Measurements from ENCODE around the gene EFCAB11.

Gene EFCAB11

GRCh38 chr14:89861630-89862029 is 92.9 kb downstream of the EFCAB11 start:
- no peak for DNase-seq

GRCh38 chr14:89858089-89858488 is 96.4 kb downstream of the EFCAB11 start:
- no peak for DNase-seq

GRCh38 chr14:89856871-89857345 is 97.6 kb downstream of the EFCAB11 start:
- DNase-seq, result no peak

GRCh38 chr14:89855961-89856656 is 98.4 kb downstream of the EFCAB11 start:
- no peak for DNase-seq

DNA sequence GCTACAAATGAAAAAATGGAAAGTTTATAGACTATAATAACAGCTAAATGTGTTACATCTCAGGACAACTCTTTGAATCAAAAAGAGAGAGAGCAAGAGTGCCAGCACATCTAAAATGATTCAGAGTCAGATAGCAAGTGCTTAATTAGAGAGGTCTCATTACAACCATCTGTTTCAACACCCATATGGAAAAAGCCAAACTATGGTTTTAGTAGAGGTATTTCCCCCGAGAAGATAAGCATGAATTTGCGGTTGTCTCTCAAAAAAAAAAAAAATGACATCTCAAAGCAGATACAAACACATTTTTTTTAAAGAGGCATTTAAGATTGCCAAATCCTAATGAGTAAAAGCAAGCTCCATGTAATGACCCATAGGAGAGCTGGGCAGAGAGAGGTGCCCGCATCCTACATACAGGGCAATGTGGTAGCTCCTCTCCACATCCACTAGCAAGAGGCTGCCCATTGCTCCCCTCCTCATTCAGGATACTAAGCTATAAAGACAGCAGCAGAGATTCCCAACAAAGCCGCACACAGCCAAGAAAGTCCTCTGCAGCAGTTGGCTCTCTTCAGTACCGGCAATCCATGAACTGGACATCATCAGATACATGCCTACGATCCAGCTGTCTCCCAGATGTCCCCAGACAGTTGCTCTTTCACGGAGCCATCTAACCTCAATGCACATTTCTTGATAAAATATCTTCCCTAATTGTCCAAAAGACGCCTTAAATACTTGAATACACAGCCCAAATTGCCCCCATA is 100.4 kb downstream of the EFCAB11 start:
- no peak for DNase-seq

GRCh38 chr14:89851106-89851505 is 103.4 kb downstream of the EFCAB11 start:
- DNase-seq, result no peak

- DNase-seq, result no peak
Observed at GRCh38 chr14:89849931-89850330, 104.6 kb downstream of the EFCAB11 start.

- DNase-seq, result no peak
Observed at GRCh38 chr14:89848165-89848564, 106.4 kb downstream of the EFCAB11 start.

- DNase-seq, result no peak
Observed at GRCh38 chr14:89845346-89845745, 109.2 kb downstream of the EFCAB11 start.

GRCh38 chr14:89844508-89844907 is 110.0 kb downstream of the EFCAB11 start:
- DNase-seq, result no peak

DNA sequence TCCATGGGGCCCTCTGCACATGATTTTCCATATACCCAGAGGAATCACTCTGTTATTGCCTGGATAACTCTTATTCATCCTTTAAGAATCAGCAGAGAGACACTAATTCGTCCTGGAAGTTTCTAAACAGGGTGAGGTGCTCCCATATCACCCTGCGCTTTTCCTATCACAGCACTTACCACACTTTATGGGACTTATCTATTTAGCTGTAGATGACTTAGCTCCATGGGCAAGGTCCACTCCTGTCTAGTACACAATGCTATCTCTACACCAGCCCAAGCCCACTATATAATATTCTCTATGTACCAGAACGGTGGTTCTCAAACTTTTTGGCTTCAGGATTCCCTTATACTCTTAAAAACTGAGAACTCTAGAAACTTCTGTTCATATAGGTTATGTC is 111.7 kb downstream of the EFCAB11 start:
- no peak for DNase-seq

- DNase-seq, result no peak
Observed at GRCh38 chr14:89841851-89842250, 112.7 kb downstream of the EFCAB11 start.

GRCh38 chr14:89836830-89837469 is 117.6 kb downstream of the EFCAB11 start:
- DNase-seq, result no peak

DNA sequence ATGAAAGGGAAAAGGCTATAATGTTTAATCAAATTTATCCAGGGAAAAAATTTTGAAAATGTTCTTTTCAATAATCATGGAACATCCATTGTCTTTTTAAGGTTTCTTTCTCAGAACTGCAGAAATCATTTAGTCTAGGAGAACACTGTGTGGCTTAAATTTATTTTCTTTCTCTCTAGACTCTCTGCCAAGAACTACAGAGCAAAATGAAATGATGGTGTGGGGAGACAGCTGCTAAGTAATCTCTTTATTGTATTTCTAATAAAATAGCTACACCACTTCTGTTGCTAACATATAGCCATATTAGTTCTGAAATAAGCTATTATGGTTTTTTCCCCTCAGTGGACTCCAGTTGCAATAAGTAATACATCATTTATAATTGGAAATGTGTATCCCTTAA is 120.9 kb downstream of the EFCAB11 start:
- no peak for DNase-seq

GRCh38 chr14:89833120-89833532 is 121.4 kb downstream of the EFCAB11 start:
- DNase-seq, result no peak

- no peak for DNase-seq
Observed at GRCh38 chr14:89828471-89829165, 125.9 kb downstream of the EFCAB11 start.

DNA sequence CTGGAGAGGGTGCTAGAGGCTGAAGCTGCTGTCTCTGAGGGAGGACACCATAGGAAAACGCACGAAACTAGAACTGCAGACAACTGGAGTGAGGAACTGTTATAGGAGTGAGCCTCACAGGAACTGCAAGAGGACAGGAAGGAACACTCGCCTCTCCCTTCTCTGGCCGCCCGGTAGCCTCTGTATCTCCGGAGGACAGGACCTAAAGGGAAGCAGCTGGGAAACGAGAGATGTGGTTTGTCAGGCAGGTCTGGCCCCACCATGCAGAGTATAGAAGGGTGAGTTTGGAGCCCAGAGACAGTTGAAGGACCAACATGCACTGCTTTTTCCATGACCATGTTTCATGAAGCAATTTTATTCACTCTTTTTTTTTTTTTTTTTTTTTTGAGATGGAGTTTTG is 127.3 kb downstream of the EFCAB11 start:
- DNase-seq, result no peak

DNA sequence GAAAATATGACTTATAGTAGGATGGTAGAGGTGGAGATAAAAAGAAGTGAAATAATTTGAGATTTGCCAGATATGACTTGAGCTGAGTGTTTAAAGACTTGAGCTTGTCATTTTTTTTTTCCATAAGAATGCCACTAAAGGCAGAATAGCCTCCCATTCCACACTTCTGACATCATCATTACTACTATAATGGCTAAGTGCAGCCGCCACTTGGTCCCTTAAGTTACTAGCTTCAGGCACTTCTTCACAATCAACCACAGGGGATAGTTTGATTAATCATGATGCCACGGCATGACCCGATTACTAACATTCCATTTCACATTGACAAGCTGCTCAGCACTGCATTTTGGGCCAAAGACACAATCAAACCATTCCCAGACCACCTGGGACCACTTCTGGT is 127.9 kb downstream of the EFCAB11 start:
- no peak for DNase-seq

- DNase-seq, result no peak
Observed at GRCh38 chr14:89823743-89824142, 130.8 kb downstream of the EFCAB11 start.

DNA sequence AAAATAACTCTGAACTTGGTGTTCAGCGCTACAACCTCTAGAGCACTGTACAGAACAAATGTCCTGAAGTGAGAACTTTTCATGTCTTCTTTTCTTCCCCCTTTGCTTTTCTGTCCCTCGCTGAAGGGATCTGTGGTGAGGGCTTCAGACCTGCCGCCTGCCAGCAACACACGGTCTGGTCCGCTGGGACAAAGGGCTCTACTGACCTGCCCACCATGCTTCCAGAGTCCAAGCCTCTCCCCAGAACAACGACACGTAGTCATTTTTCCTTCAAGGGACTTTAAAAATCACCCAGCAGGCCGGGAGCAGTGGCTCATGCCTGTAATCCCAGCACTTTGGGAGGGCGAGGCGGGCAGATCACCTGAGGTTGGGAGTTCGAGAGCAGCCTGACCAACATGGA is 140.4 kb downstream of the EFCAB11 start:
- no peak for DNase-seq

DNA sequence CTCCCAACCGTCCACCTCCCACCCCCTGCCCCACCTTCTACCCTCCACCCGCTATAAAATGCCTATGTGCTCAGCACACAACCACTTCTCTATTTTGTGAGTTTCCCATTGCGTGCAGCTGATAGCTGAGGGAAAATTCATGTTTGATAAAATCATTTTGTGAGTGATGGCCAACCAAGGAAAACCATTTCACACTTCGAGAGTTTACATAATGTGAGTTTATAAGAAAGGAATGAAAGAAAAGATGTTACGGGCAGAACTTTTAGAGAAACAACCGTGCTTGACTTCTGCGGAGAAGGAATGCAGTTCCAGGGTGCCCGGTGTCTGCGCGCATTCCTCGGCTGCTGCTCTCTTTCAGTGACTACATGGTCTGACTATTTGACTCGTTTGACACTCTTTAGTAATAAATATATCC is 140.9 kb downstream of the EFCAB11 start:
- DNase-seq, result no peak

DNA sequence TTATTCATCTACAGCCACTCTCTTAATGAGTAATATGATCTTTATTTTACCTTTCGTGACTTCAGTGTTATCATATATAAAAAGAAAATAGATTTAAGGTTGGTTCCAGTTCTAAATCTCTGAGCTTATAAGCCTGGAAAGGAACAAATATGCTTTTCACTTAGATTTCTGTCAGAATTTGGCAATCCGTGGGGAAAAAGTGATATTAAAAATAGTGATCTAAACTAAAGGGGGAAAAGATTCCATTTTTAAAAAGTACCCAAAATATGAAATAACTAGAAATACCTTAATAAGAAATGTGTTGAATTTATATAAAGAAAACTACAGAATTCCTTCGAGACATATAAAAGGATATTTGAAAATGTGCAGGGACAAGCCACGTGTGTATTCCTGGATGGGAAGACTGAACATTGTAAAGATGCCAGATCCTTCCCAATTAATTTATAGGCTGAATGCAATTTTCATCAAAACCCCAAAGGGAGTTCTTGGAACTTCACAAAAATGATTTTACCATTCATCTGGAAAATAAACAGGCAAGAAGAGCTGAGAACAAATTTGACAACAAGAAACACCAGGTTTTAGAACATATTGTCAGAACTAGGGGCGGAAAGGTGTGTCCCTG is 142.5 kb downstream of the EFCAB11 start:
- no peak for DNase-seq

DNA sequence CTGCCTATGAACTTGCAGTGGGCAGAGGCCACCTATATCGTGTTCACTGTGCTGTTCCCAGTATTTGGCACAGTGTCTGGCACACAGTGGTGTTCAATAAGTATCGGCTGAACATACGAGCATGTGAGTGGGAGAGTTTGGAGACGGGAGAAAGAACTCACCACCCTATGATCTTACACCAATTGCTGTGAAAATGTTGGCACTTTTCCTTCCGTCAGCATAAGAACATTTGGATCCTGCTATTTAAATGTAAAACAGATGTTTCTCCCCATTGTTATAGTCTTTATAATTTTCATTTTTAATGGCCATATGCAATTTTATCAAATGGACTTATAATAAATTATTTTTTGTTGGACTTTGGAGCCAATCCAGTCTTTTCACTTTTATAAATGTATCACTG is 144.4 kb downstream of the EFCAB11 start:
- DNase-seq, result no peak

All from central memory CD4-positive, alpha-beta T cell (primary cell).